ENCODE results near the gene CAPRIN2.

CAPRIN2 gene

GRCh38 chr12:30694412-30695198 lies 60.1 kb downstream of the CAPRIN2 start:
- peak; percentile 28 for DNase-seq (ENCODE audit: low read depth)
- H3K4me3 ChIP-seq (ENCODE audit: low read length), result peak overlapping the region; percentile 97
- peak; percentile 23; the same call in 1 of the 2 replicates for TF ChIP-seq CTCF (conservative IDR thresholded peaks at IDR 0.05; ENCODE audit: low read length)

- H3K4me3 ChIP-seq (ENCODE audit: low read length), result no peak overlapping the region
- DNase-seq (ENCODE audit: low read depth), result peak; percentile 28
- TF ChIP-seq CTCF (conservative IDR thresholded peaks at IDR 0.05; ENCODE audit: low read length), result no peak
Observed at GRCh38 chr12:30692470-30692869, 62.3 kb downstream of the CAPRIN2 start.

DNA sequence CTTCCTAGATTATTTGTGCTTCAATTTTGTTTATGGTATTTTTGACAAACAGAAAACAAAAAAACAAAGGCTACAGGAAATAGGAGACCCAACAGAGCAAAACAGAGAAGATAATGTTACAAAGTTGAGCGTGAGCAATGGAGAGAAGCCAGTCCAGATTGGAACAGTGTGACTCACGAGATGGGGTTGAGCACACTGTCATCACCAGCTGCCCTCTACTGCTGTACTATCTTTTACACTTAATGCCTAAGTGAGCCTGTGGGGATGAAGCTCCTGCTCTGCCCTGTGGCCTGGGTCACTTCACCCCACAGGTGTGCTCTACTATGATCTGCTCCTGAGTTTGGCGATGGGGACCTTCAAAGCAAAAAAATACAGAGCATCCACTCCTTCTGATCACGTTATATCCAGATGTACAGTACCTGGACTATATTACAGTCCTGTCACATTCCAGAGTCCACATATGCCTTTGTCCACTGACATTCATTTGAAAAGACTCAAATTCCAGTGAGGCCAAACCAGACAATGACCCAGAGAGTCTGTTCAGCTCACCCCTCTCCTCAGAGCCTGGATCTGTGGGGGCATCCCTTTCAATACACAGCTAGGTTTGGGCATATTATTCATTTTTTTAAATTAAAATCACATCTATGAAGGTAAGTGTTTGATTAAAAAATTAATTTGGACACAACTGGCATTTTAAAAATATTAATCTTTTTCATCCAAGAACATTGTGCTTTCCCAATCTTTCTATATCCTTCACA lies 63.5 kb downstream of the CAPRIN2 start:
- no peak overlapping the region for H3K4me3 ChIP-seq (ENCODE audit: low read length)
- TF ChIP-seq CTCF (conservative IDR thresholded peaks at IDR 0.05; ENCODE audit: low read length), result peak; percentile 18; the same call in 1 of the 2 replicates
- DNase-seq (ENCODE audit: low read depth), result peak; percentile 75

GRCh38 chr12:30687265-30687986 lies 67.3 kb downstream of the CAPRIN2 start:
- no peak overlapping the region for H3K4me3 ChIP-seq (ENCODE audit: low read length)
- no peak for TF ChIP-seq CTCF (conservative IDR thresholded peaks at IDR 0.05; ENCODE audit: low read length)
- peak; percentile 15 for DNase-seq (ENCODE audit: low read depth)

- no peak overlapping the region for H3K4me3 ChIP-seq (ENCODE audit: low read length)
- no peak for TF ChIP-seq CTCF (conservative IDR thresholded peaks at IDR 0.05; ENCODE audit: low read length)
- DNase-seq (ENCODE audit: low read depth), result no peak
Observed at GRCh38 chr12:30679241-30679640, 75.5 kb downstream of the CAPRIN2 start.

GRCh38 chr12:30678221-30678620 lies 76.5 kb downstream of the CAPRIN2 start:
- no peak for TF ChIP-seq CTCF (conservative IDR thresholded peaks at IDR 0.05; ENCODE audit: low read length)
- no peak overlapping the region for H3K4me3 ChIP-seq (ENCODE audit: low read length)
- DNase-seq (ENCODE audit: low read depth), result no peak
